PFSK-1 (cell line): ENCODE results near the gene SLC9A2.

Experiments used
- POLR2AphosphoS5 ChIP-seq: IDR thresholded peaks from 2 replicates; pipeline ENCODE4 v1.6.1; 2012; ENCODE audit warnings: low read depth, mild to moderate bottlenecking, control low read depth, low read length, moderate library complexity
- SIN3A ChIP-seq: IDR thresholded peaks from 2 replicates; pipeline ENCODE4 v1.6.1; 2012; ENCODE audit warnings: mild to moderate bottlenecking, low read length, moderate library complexity, borderline replicate concordance; ENCODE audit not compliant: insufficient read depth
- TAF1 ChIP-seq: IDR thresholded peaks from 2 replicates; pipeline ENCODE4 v1.6.1; 2012; ENCODE audit warnings: low read length, control low read depth, borderline replicate concordance; ENCODE audit not compliant: insufficient read depth
- TF ChIP-seq, protein P1 (sequence below), 2 experiments: IDR thresholded peaks; 2 replicates each; pipeline versions ENCODE4 v1.6.1 to v1.8.0; 2011 to 2012; ENCODE audit warnings: low read depth in 2 of 2, low read length in 2 of 2, control low read depth in 1 of 2, inconsistent platforms in 1 of 2, mild to moderate bottlenecking in 1 of 2, moderate library complexity in 1 of 2; ENCODE audit not compliant: insufficient read depth in 1 of 2

DNA sequence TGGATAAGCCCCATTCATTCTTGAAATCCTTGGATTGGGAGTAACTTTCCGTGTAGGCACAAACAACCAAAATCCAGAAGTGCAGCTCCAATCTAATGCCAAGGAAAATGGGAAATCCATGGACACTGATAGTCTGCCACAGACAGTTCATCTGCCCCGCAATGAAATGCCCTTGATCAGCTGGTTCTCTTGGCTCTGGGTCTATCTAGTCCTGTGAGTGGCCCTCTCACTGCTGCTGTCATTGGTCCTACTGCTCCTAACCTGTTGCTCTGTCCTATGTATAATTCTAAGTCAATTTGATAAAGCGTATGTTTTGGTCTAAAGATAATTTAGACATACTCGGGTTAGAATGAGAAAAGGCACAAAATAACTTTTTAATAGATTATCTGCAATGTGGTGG is 128.8 kb downstream of the SLC9A2 start:
- TF ChIP-seq POLR2AphosphoS5 (no peak), SIN3A (no peak), TAF1 (no peak)
- TF ChIP-seq, protein P1, sequence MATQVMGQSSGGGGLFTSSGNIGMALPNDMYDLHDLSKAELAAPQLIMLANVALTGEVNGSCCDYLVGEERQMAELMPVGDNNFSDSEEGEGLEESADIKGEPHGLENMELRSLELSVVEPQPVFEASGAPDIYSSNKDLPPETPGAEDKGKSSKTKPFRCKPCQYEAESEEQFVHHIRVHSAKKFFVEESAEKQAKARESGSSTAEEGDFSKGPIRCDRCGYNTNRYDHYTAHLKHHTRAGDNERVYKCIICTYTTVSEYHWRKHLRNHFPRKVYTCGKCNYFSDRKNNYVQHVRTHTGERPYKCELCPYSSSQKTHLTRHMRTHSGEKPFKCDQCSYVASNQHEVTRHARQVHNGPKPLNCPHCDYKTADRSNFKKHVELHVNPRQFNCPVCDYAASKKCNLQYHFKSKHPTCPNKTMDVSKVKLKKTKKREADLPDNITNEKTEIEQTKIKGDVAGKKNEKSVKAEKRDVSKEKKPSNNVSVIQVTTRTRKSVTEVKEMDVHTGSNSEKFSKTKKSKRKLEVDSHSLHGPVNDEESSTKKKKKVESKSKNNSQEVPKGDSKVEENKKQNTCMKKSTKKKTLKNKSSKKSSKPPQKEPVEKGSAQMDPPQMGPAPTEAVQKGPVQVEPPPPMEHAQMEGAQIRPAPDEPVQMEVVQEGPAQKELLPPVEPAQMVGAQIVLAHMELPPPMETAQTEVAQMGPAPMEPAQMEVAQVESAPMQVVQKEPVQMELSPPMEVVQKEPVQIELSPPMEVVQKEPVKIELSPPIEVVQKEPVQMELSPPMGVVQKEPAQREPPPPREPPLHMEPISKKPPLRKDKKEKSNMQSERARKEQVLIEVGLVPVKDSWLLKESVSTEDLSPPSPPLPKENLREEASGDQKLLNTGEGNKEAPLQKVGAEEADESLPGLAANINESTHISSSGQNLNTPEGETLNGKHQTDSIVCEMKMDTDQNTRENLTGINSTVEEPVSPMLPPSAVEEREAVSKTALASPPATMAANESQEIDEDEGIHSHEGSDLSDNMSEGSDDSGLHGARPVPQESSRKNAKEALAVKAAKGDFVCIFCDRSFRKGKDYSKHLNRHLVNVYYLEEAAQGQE (IDR thresholded peaks at IDR 0.05; ENCODE audit: insufficient read depth in 1 of 2, low read depth in 2 of 2, low read length in 2 of 2): no peak
